GM10248 (cell line): ENCODE data around the gene C7orf57.

Source experiments
- CTCF ChIA-PET: fragments of 300-600 bp; sonication (Branson Sonifier 250); formaldehyde crosslinking; extraction: SDS; loops from one replicate; lab custom pipeline; 2021; ENCODE audit warnings: antibody characterized with exemption; lab: Yijun Ruan, JAX
- POLR2A ChIA-PET: fragments of 350-650 bp; sonication (Branson Sonifier 250); formaldehyde crosslinking; extraction: SDS; loops from one replicate; lab custom pipeline; 2020; ENCODE audit warnings: antibody characterized with exemption; lab: Yijun Ruan, JAX
- DNase-seq: peaks from one replicate; pipeline ENCODE4 v3.0.0; 2012; ENCODE audit errors: extremely low spot score
- TF ChIP-seq, protein P1 (sequence below): IDR thresholded peaks from 2 replicates; pipeline ENCODE4 v1.5.1; 2012; ENCODE audit warnings: mild to moderate bottlenecking, low read depth; ENCODE audit errors: extremely low read depth, missing control alignments, control extremely low read depth

The C7orf57 gene

DNA sequence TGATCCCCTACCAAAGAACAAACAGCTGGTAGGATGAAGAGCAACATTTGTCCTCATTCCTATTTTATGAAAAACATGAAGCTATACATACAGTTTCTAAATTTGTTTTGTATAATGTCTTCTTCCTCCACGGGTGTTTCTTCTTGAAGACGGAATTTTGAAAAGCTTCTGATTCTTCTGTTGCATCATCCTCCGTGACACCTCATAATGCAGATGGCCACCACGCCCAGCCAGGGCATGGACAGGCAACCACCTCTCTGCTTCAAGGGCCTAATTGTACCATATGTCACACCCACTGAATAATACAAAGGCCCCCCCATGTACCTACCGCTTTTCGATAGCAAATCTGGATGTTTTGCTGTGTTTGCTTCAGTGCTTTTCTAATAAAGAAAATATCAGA lies 6.4 kb upstream of the C7orf57 start, which contains the start of gene SUN3:
SUN3 (minus strand) TSS at position 170 of the 400 bp plus-strand sequence; CDS start at position 1, 169 bp downstream.
- CTCF ChIA-PET: interaction anchor here (1.0 to 1.6 kb wide), 2 partner anchors 8 to 37 kb away, joined by 3 to 4 read pairs; no protein-coding TSS in a partner anchor
- POLR2A ChIA-PET: no interaction called here
- TF ChIP-seq, protein P1, sequence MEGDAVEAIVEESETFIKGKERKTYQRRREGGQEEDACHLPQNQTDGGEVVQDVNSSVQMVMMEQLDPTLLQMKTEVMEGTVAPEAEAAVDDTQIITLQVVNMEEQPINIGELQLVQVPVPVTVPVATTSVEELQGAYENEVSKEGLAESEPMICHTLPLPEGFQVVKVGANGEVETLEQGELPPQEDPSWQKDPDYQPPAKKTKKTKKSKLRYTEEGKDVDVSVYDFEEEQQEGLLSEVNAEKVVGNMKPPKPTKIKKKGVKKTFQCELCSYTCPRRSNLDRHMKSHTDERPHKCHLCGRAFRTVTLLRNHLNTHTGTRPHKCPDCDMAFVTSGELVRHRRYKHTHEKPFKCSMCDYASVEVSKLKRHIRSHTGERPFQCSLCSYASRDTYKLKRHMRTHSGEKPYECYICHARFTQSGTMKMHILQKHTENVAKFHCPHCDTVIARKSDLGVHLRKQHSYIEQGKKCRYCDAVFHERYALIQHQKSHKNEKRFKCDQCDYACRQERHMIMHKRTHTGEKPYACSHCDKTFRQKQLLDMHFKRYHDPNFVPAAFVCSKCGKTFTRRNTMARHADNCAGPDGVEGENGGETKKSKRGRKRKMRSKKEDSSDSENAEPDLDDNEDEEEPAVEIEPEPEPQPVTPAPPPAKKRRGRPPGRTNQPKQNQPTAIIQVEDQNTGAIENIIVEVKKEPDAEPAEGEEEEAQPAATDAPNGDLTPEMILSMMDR: no peak
- no peak for DNase-seq

DNA sequence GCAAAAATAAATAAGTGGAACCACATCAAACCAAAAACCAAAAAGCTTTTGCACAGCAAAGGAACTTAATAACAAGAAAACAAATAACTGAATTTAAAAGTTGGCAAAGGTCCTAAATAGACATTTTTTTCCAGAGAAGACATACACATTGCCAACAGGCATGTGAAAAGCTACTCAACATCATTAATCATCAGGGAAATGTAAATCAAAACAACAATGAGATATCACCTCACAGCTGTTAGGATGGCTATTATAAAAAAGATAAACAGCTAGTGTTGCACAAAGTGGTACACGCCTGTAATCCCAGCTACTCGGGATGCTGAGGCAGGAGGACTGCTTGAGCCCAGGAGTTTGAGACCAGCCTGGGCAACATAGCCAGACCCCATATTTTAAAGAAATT lies 4.2 kb upstream of the C7orf57 start:
- DNase-seq: no peak
- CTCF ChIA-PET: interaction anchor here (1.0 to 1.7 kb wide), 2 partner anchors 12 to 16 kb away, joined by 3 to 4 read pairs; no protein-coding TSS in a partner anchor
- POLR2A ChIA-PET: no interaction called here
- TF ChIP-seq, protein P1: no peak

DNA sequence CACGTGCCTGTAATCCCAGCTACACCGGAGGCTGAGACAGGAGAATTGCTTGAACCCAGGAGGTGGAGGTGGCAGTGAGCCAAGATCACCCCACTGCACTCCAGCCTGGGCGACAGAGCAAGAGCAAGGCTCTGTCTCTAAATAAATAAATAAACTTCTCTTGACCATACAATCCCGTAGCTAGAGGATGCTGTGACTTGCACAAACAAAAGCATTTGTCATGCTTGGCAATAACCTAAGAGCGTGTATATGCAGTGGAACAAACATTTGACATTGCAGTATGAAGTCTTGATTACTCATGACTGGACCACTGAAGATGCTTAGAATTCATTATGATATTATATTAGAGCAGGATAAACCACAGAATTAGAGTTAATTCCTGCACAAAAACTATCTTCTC lies 1.4 kb upstream of the C7orf57 start:
- POLR2A ChIA-PET: no interaction called here
- CTCF ChIA-PET: no interaction called here
- TF ChIP-seq, protein P1: no peak
- no peak for DNase-seq

DNA sequence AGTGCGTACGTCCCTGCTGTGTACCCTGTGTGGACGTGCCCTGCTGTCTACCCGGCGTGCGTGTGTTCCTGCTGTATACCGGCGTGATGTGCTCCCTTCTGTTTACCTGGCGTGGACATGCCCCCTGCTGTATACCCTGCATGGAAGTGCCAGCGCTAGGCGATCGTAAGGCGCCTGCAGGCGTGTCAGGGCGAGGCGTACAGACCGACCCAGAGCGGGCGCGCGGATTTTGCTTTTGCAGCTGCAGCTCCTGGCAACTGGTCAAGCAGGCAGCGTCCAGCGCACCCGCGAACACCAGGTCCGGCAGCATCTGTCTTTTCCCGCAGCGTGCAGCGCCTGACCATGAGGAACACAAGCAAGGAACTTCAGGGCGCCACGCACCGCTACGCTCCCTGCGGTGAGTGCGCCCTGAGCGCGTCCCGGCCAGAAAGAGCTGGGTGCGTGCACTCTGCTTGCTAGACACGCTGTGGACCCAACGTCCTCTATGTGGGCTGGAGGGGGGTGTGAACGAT lies 680 bp downstream of the C7orf57 start:
- no peak for DNase-seq
- ChIA-PET CTCF (no interaction called here), POLR2A (no interaction called here)
- TF ChIP-seq, protein P1: no peak

DNA sequence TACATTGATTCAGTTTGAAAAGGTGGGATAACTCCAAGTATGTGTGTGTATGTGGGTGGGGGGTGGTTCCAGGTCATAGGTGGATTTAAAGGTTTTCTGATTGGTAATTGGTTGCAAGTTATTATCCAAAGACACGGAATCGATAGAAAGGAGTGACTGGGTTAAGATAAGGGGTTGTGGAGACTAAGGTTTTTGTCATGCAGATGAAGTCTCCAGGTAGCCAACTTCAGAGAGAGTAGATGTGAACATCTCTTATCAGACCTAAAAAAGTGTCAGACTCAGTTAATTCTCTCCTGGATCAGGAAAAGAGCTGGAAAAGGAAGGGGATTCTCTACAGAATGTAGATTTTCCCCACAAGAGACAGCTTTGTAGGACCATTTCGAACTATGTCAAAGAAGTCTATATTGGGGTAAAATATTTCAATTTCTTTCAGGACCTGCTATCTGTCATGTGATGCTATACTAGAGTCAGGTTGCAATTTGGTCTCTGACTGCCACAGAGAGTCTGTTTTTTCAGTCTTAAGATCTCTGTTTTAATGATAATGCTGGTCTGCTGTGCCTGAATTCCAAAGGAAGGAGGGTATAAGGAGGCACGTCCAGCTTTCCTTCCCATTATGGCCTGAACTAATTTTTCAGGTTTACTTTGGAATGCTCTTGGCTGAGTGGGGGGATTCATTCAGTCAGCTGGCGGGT lies 3.6 kb downstream of the C7orf57 start:
- ChIA-PET CTCF (interaction anchor here (1.0 to 1.4 kb wide), 3 partner anchors 9 to 94 kb away, joined by 3 to 4 read pairs (median 3); no protein-coding TSS in a partner anchor), POLR2A (no interaction called here)
- no peak for DNase-seq
- TF ChIP-seq, protein P1: no peak

DNA sequence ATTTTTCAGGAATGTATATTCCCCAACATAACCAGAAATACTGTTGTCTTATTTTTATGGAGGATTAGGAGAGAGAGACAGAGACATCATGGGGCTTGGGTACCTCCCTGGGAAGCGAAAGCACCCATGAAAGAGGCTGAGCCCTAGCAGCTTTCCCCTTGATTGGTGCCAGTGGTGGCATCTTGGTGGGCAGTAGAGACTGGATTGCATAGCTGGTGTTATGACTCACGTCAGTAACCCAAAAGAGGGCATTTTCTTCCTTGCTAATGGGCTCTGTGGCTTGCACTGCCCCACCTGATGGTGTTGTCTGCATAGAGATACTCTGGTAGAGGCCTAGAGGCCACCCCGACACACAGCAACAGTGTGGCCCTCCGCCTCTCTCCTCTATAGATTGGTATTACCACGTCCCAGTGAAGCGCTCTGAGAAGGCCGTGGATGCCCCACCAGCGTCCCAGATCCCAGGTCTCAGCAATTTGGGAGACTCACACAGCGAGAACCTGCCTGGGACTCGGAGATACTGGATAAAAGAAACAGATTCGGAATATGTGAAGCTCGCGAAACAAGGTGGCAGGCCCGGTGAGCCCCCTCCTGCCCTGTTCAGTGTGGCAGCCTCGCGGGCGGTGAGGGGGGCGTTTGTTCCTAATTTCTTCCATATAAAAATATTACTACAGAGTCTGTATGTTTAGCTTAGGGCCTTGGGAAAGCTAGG lies 5.8 kb downstream of the C7orf57 start:
- TF ChIP-seq, protein P1: no peak
- POLR2A ChIA-PET: no interaction called here

More for the DNA sequence above, 5.8 kb downstream of the C7orf57 start:
- CTCF ChIA-PET: interaction anchor here (1.0 to 2.1 kb wide), 3 partner anchors 10 to 72 kb away, joined by 3 to 5 read pairs (median 4); no protein-coding TSS in a partner anchor
- no peak for DNase-seq
